ENCODE data around the gene KRT16.

GRCh38 chr17:41585301-41586056 is 27.1 kb downstream of the KRT16 start:
- TF ChIP-seq, protein P1, sequence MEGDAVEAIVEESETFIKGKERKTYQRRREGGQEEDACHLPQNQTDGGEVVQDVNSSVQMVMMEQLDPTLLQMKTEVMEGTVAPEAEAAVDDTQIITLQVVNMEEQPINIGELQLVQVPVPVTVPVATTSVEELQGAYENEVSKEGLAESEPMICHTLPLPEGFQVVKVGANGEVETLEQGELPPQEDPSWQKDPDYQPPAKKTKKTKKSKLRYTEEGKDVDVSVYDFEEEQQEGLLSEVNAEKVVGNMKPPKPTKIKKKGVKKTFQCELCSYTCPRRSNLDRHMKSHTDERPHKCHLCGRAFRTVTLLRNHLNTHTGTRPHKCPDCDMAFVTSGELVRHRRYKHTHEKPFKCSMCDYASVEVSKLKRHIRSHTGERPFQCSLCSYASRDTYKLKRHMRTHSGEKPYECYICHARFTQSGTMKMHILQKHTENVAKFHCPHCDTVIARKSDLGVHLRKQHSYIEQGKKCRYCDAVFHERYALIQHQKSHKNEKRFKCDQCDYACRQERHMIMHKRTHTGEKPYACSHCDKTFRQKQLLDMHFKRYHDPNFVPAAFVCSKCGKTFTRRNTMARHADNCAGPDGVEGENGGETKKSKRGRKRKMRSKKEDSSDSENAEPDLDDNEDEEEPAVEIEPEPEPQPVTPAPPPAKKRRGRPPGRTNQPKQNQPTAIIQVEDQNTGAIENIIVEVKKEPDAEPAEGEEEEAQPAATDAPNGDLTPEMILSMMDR (IDR thresholded peaks at IDR 0.05) = no peak
- no peak for TF ChIP-seq EP300 (IDR thresholded peaks at IDR 0.05)
